HG02938 (cell line): ENCODE measurements around the gene ANO2.

ENCODE experiments used
- ATAC-seq: cut with Tn5 transposase; IDR thresholded peaks from one replicate; pipeline ENCODE4 v1.9.1; 2021; ENCODE audit warnings: mild to moderate bottlenecking, moderate library complexity; ENCODE audit not compliant: unreplicated experiment

The ANO2 gene

DNA sequence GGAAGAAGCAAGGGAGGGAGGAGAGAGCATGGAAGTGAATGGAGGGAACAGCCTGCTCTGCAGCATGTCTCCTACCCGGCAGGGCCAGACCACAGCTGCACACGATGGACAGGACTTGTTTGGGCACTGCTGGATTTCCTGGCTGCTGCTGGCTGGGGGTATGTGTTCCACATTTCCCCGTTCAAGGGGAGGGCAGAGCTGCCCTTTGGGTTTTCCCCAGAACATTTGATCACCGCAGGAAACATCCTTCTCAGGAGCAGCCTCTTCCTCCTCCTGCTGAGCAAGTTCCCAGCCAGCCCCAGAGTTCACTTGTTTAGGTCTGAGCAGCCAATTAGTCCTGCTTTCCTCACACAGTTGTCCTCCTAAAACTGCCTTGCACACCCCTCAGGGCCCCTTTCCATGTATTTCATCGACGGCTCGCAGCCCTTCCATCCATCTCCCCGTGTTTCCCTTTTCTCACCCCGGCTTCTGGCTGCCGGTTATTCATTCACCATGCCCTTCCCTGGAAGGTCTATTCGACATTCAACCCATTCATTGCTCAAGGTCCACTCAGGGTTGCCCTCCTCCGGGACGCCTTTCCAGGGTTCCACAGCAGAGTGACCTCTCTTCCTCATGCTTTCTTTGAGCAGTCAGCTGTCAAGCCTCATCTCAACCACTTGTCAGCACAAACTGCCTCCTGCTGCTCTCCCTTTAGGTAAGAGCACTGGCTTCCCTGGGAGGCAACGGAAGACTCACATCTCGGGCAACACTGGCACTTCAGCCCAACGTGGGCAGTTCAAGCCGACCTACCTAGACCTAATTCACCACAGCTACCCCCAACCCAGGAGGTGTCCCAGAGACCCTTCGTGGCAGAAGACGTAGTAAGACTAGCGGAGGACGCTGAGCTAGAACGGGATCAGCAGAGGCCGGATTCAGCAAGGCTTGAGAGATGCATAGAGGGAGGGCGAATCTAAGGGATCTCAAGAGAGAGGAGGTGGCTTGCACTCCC lies 20.1 kb upstream of the ANO2 start:
- ATAC-seq: no peak

DNA sequence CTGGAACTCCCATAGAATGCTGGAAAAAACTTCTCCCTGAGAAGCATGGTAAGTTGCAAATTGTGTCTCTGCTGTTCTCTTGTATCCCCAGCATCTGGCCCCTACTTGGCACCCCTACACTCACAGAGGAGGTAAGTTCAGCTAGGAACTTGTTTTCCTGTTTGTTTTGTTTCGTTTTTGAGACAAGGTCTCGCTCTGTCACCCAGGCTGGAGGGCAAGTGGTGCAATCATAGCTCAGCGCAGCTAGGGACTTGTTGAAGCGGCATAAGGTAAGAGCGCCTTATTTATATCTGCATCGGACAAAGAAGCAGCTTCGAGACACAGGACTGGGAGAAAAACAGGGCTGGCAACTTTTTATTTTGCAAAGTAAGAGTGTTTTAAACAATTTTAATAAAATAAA lies 18.5 kb upstream of the ANO2 start:
- ATAC-seq: no peak

DNA sequence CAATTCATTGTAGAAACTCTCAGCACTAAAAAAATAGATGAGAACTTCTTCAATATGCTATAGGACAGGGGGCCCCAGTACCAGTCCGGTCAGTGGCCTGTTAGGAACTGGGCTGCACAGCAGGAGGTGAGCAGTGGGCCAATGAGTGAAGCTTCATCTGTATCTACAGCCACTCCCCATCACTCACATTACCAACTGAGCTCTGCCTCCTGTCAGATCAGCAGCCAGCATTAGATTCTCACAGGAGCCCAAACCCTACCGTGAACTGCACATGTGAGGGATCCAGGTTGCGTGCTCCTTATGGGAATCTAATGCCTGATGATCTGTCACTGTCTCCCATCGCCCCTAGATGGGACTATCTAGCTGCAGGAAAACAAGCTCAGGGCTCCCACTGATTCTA lies 15.7 kb upstream of the ANO2 start:
- no peak for ATAC-seq

DNA sequence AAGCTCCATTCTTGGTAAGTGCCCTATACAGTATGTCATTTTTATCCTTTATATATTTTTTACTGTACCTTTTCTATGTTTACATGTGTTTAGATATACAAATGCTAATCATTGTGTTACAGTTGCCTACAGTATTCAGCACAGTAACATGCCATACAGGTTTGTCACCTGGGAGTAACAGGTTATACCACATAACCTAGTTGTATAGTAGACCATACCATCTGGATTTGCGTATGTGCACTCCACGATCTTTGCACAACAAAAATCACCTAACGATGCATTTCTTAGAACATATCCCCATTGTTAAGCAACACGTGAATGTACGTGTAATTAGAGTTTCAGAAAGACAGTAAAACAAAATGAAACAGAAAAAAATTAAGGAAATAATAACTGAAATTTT lies 11.9 kb upstream of the ANO2 start:
- ATAC-seq: no peak

DNA sequence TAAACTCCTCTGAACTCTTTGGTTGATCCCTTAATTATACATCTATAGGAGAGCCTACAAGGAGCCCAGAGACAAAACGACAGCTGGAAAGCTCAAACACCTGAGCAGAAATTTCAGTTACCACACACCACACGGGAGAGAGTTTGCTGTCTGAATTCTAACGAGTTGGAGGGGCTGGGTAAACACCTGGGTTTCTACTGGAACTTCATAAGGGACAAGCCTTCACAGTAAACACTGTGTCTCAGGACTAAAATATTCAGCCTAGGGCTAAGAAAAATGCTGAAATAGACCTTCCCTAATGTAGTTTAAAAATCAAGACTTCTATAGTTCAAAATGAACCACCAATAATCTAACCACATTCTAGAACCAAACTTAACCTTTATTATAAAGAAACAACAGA lies 9.6 kb upstream of the ANO2 start:
- ATAC-seq: no peak

DNA sequence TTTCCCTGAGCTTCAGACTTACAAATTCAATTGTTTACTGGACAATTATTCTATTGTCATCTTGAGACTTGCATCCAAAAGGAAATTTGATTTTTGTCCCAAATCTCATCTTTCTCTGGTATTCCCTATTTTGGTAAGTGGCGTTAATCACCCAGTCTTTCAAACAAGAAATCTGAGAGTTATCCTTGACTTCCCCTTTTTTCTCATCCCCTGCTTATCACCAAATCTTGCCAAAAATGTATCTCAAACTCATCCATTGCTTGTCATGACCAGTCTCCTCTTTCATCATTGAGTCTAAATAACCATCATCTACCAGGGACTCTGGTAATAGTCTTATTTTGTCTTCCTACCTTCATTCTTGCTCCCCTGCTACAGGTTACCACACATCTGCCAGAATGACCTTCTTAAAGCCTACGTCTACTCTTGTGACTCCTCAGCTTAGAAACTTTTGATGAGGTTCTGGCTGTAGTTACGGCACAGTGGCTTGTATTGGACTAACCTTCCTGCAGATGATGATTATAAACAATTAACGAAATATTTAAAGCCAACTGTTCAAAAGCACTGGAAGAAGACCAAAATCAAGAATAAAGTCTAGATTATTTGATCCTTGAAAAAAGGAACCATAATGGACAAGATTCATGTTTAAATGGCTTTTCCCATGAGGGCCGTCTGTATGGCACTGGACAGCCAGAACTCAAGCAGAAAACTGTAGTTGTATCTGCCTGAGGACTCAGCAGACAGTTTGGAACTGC lies 9.0 kb upstream of the ANO2 start:
- ATAC-seq: no peak

DNA sequence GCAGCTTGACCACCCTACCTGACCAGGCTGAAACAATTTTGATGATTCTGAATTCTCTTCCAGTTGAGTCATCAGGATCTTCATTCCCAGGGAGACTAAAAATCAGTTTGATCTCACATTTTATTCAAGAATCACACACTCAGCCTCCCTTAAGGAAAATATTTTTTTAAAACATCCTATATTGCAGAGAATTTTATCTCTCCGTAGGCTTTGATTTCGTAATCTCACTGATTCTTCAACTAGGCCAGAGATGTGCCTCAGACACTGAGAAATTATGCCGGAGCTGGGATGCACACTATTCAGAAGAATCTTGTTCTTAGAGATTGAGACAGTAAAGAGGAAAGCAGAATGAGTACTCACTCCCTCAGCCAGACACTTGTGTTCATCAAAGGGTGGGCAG lies 7.0 kb upstream of the ANO2 start:
- ATAC-seq: no peak

DNA sequence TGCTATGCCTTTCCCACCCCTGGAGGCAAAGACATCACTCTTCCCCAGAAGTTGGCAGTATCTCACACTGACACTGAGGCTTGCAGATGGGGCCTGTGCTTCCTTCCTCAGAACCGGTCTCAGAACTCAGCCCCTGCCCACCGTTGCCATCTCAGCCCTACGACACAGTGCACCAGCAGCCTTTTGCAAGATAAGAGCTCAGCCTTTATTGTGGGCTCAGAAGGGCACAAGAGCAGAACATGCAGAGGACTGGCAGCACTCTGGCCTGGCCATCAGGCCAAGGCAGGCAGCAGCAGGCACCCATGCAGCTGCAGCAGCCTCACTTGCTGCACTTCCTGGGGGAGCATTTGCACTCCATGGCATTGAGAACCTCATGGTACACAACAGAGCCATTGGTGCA lies 3.6 kb upstream of the ANO2 start:
- no peak for ATAC-seq

DNA sequence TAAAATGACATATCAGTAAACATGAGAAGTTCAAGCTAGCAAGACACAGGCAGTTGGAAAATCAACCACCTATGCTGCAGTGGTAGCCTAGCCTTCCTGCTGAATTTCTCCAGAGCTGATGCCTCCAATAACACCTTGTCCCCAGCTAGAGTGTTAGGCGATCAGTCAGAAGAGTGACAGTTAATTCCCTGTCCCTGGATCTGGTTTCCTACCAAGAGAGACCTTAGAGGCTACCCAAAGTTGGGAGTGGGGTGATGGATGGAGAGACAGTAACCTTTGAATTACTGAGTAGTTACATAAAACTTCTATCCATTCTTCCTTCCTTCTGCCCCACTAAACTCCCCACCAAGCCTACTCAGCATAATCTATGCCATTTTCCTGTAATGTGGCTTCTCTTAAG lies 1.9 kb upstream of the ANO2 start:
- ATAC-seq: no peak

DNA sequence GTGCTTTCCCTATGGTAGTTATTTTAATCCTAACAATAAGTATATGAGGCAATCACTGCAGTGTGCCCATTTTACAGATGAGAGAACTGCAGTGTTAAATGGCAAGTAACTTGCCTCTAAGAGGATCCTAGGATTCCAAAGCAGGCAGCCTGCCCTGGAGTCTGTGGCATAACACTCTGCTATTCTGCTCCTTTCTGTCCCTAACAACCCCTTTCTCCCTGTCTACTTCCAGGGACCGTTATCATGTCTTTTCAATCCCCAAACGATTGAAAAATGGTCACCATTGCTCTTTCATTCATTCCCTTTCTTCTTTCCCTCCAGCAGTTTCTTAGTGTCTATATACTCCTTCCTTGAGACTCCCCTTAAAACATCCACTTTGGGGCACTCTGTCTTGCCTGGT lies 1.3 kb upstream of the ANO2 start:
- no peak for ATAC-seq

DNA sequence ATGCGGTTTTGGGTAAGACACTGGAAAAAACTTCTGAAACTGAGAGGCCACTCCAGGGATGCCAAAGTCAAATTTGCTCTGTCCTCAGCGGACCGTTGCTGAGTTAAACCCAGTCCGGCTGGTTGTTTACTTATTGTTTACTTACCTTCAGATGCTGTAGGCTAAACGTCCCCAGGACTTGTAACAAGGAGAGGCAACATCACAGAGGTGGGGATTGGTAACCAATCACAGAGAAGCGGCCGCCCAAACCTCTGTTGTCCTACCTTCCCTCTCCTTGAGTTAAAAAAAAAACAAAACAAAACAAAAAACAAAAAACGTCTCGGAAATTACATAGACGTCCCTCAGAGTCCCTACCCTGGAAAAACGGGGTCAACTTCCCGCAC lies 380 bp downstream of the ANO2 start:
- ATAC-seq: no peak

DNA sequence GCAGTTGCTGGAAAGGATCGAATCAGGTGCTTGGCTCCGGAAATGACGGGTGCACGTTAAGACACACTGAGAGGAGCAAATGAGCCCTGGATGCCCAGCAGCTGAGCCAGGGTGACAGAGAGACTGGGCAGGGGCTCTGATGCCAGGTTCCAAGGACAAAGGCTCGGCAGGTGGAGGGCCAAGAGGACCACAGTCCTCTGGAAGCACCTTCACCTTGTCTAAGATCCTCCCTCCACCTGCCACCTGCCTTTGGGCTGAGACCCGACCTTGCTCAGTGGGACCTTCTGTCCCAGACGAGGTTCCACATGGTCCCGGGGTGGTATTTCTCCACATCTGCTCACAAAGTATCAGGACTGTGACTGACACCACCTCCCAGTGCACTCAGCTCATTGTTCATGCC lies 1.0 kb downstream of the ANO2 start:
- ATAC-seq: no peak

DNA sequence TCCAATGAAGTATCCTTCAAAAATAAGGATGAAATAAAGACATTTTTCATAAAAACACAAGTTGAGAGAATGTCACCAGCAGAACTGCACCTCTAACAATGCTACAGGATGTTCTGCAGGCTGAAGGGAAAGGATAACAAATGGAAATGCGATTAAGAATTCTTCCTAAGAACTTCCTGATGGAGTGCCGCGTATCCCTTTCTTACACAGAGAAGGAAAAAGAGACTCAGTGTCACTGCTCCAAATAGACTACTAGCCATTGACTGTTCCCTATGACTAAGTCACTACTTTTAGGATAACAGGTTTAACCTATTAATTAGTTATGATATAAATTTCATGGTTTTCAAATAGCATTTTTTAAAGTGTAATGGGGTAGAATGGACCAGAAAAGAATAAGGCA lies 3.2 kb downstream of the ANO2 start:
- no peak for ATAC-seq

DNA sequence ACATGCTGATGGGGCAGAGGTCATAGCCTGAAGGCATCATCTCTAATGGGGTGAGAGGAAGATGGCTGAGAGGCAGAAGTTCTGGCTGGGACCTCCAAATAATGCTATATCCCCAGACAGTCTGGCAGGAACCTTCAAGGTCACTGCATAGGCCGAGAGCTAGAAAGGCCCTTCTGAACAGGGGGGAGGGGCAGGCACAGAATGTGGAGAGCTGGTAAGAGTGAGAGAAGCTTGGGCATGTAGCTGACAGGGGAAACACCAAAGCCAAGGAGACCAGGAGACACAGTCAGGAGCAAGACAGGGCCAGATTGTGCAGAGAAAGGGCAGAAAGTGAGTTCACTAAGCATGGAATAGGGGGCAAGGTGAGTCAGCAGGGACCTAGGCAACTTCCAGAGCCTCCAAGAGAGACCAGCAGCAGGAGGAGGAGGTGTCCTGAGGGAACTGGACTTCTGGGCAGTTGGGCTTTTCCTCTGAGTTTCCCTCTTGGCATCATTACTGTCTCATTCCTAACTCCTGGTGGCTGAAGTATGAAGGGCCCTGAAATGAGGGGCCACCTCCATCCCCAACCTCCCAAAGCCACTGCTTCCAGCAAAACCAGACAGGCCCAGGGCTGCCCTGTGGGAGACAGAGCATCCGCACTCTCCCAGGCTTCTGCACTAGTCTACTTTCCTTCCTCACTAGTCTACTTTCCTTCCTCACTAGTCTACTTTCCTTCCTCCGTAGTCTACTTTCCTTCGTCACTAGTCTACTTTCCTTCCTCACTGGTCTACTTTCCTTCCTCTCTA lies 17.1 kb downstream of the ANO2 start:
- ATAC-seq: no peak

DNA sequence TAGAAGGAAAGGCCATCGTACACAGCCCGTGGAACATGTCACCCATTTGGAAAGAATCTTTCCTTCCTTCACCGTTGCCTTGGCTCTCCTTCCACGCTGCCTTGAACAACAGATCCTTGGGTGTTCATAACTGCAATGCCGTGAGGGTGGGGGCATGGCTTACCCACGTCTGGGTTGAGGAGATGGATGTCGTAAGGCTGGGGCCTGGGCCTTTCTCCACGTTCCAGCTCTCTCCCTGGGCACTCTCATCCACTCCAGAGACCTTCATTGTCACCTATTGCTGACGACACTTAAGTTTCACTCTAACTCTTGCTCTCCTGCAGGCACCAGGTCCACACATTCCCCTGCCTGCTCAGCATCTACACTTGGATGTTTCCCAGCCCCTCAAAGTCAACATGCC lies 19.4 kb downstream of the ANO2 start:
- ATAC-seq: no peak

DNA sequence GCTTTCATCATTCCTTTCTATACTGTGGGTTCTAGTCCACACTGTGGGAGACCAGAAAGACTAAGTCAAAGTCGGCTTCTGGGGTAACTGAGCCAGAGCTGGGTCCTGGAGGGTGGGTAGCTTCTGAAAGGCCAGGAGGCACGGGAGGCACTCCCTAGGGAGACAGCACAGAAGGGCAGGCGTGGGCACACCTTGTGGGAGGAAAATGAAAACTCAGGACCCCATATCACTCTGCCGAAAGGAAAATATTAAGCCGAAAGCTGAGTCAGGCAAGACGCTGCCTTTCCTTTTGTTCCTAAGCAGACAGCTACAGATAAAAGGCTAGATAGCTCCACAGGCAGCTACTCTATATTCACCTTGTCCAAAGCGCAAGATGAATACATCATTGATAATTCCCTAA lies 20.7 kb downstream of the ANO2 start:
- no peak for ATAC-seq

DNA sequence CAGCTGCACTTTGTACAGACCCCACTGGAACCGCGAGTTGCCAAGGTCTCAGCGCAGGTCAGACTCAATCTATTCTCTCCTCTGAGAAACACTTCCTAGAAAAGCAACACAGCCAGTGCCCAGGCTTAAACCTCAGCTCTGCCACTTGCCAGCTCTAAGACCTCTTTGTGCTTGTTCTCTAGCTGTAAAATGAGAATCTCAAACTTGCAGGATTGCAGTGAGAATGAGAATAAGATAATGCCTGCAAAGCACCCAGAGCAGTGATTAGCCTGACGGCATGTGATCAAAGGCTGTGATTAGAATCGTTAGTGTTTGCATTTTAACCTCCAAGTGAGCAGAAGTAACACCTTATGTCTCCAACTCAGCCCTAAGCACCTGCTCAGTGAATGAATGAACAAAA lies 21.3 kb downstream of the ANO2 start:
- no peak for ATAC-seq

DNA sequence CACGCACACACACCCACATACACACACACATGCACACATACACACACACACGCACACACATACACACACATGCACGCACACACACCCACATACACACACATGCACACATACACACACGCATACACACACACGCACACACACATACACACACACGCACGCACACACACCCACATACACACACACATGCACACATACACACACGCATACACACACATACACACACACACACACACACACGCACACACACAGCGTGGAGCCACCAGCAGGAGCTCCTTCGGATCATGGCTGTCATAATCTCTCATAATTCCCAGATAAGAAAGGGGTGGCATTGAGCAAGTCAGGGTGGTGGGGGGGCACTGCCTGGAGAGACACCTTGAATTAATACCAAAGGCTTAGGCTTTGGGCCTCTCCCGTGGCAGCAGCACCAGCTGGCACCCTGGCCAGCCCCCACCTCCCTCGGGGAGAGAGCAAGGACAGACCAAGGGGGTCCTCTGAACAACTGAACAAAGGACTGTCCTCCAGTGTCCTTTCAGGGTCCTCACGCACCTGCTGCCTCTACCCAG lies 21.9 kb downstream of the ANO2 start:
- no peak for ATAC-seq

DNA sequence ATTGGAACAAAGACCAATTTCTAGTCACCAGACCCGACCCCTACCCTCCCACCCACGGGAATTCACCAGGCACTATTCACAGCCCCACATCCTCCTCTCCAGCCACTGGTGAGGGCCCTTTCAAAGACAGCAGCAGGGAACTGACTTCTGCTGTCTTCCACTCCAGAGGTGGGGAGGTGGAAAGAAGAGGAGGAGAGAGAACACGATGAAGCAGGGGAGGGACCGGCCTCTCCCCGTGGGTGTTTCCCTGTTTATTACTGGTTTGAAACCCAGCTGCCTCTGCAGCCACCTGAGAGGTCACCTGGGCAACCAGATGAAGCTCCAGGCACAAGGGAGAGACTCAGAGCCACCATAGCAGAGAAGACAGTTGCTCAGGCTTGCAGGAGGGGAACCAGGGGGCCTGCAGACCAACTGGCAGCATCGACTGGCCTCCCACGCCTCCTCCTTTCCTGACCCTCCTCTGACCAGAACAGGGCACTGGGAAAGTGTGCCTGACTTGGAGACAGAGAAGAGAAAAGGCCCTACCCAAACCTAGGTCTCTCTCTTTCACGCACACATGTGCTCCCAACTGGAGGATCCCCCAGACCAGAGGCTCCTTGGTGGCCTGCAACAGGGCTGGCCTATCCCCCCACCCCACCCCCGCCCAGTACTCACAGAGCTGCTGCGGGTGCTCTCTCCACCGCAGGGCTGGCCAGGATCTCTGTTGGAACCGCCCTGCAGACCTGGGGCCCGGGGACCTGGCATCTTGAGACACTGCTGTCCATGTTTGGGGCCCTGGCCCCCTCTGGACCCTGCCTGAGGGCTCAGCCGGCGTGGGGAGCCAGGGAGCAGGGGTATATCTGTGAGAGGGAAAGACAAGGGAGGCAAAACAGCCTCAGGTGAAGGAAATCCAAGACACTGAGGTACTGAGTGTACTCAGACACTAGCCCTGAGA lies 22.8 kb downstream of the ANO2 start:
- no peak for ATAC-seq
